GM13976 (cell line): Measurements from ENCODE around the gene NUCKS1.
A peak's percentile ranks its signal among the peaks of the same experiment; 100 is the strongest.

Experiments used
- DNase-seq: peaks from one replicate; pipeline ENCODE4 v3.0.0; 2012; ENCODE audit warnings: low spot score
- CTCF ChIP-seq: IDR thresholded peaks from 2 replicates; pipeline ENCODE4 v1.5.1; 2012; ENCODE audit warnings: borderline replicate concordance, mild to moderate bottlenecking; ENCODE audit not compliant: insufficient read depth; ENCODE audit errors: extremely low read depth, missing control alignments, control extremely low read depth
- in situ Hi-C: fragments of 300-500 bp; cut with MboI; formaldehyde crosslinking; loops from one replicate; pipeline ENCODE4 v1.12.0; 2022; ENCODE audit warnings: low sequenced_read_pairs, mixed read lengths, inconsistent platforms; ENCODE audit not compliant: unreplicated experiment

Gene NUCKS1

GRCh38 chr1:205749234-205750137, 496 bp downstream of the NUCKS1 start:
- peak; percentile 97 for DNase-seq
- in situ Hi-C loops, result no loop called here
- TF ChIP-seq CTCF, result no peak

GRCh38 chr1:205748403-205749233, 1.4 kb downstream of the NUCKS1 start:
- no peak for DNase-seq
- in situ Hi-C loops, result no loop called here
- no peak for TF ChIP-seq CTCF

- no peak for TF ChIP-seq CTCF
- DNase-seq, result no peak
- in situ Hi-C loops, result no loop called here
Measured at GRCh38 chr1:205746757-205747412, 3.1 kb downstream of the NUCKS1 start.

GRCh38 chr1:205744403-205744802, 5.6 kb downstream of the NUCKS1 start:
- no peak for DNase-seq
- no peak for TF ChIP-seq CTCF
- in situ Hi-C loops, result no loop called here

GRCh38 chr1:205743977-205744376, 6.0 kb downstream of the NUCKS1 start:
- no peak for DNase-seq
- in situ Hi-C loops, result no loop called here
- TF ChIP-seq CTCF, result no peak

- no peak for DNase-seq
- in situ Hi-C loops, result no loop called here
- TF ChIP-seq CTCF, result no peak
Measured at GRCh38 chr1:205741681-205742080, 8.3 kb downstream of the NUCKS1 start.
